Lower leg skin (tissue), 4 donors: Measurements from ENCODE around the gene ACTL8. TPM values are rescaled to one million over a fixed set of nuclear protein-coding genes. Genes with fewer than 3 reads are reported as not detected.

ENCODE experiments used
- DNase-seq, 2 donors: peaks; one replicate each; pipeline ENCODE4 v3.0.0-alpha.2; 2019; ENCODE audit warnings: low spot score in 2 of 2
- H3K4me3 ChIP-seq: fragments of 200-600 bp; sonication (generic); 2 replicates; pipeline ENCODE4 v1.5.1; 2017; ENCODE audit warnings: mild to moderate bottlenecking, low read depth; ENCODE audit not compliant: poor library complexity, severe bottlenecking
- POLR2A ChIP-seq, 2 donors: fragments of 450-650 bp; IDR thresholded peaks; one replicate each; pipeline ENCODE4 v1.6.1; 2016 to 2017; ENCODE audit warnings: antibody characterized with exemption in 2 of 2, mild to moderate bottlenecking in 1 of 2, moderate library complexity in 1 of 2
- WGBS, 2 donors: methylation state at CpG; one replicate each; pipeline ENCODE4 v1.1.5; 2018; 5-methylcytosine and 5-hydroxymethylcytosine counted together
- intact Hi-C: fragments of 100-400 bp; cut with DNase I; formaldehyde crosslinking; loops from one replicate; pipeline ENCODE4 v1.15.0; 2023; ENCODE audit warnings: low total_unique reads
- total RNA-seq, 4 donors: library from RNA; depleted of rRNA; stranded (reverse); fragments of >200 nt; gene quantifications; one replicate each; pipeline ENCODE4 v1.1.0, GENCODE V29; 2016
- TF ChIP-seq, protein P1 (sequence below), 3 donors: fragments of 450-650 bp; IDR thresholded peaks; one replicate each; pipeline ENCODE4 v1.5.1; 2016; ENCODE audit warnings: antibody characterized with exemption in 3 of 3, mild to moderate bottlenecking in 3 of 3, moderate library complexity in 2 of 3

ACTL8 gene
- total RNA-seq, 4 donors from 2014 or later: not detected

DNA sequence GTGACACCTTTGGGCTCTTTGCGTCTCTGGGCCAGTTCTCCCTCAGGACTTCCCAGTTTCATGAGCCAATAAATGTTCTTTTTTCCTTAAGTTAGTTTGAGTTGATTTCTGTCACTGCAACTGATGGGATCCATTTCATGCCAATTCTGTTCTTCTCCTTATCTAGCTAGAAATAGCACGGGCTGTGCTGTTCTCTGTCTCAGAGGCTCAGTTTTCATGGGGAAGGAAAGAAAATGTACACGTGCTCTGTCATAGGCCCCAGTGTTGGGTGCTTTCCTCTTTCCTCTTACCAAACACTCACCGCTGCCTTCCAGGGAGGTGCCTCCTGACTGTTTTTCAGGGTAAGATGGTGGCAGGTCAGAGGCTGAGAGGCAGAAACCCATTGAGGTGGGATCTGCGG lies 43.2 kb upstream of the ACTL8 start:
- 85 to 89% methylated on average over 5 of the region's 5 CpGs for WGBS, 2 donors
- TF ChIP-seq POLR2A (IDR thresholded peaks at IDR 0.05): no peak
- TF ChIP-seq, protein P1, sequence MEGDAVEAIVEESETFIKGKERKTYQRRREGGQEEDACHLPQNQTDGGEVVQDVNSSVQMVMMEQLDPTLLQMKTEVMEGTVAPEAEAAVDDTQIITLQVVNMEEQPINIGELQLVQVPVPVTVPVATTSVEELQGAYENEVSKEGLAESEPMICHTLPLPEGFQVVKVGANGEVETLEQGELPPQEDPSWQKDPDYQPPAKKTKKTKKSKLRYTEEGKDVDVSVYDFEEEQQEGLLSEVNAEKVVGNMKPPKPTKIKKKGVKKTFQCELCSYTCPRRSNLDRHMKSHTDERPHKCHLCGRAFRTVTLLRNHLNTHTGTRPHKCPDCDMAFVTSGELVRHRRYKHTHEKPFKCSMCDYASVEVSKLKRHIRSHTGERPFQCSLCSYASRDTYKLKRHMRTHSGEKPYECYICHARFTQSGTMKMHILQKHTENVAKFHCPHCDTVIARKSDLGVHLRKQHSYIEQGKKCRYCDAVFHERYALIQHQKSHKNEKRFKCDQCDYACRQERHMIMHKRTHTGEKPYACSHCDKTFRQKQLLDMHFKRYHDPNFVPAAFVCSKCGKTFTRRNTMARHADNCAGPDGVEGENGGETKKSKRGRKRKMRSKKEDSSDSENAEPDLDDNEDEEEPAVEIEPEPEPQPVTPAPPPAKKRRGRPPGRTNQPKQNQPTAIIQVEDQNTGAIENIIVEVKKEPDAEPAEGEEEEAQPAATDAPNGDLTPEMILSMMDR (IDR thresholded peaks at IDR 0.05): no peak
- DNase-seq: no peak
- intact Hi-C loops: no loop called here
- H3K4me3 ChIP-seq: no peak overlapping the region

DNA sequence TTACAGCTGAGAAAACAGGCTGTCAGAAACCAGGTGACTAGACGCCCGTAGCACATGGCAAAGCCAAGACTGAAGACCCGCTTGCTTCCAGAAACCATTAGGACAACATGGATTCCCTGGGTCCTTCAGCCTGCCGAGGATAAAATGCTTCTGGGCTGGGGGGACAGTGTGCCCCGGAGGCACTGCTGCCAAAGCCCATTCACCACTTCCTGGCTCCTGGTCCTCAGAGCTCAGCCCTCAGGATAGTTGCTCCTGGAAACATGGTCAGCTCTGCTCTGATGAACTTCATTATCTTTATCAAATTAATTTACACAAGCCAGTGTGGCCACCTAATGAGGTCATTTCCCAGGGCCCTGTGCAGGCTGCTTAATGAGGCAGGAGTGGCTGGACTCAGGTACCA lies 41.1 kb upstream of the ACTL8 start:
- TF ChIP-seq, protein P1 (IDR thresholded peaks at IDR 0.05): no peak
- TF ChIP-seq POLR2A (IDR thresholded peaks at IDR 0.05): no peak
- DNase-seq: no peak
- intact Hi-C loops: no loop called here
- WGBS, 2 donors: 65 to 80% methylated on average over 5 of the region's 5 CpGs
- H3K4me3 ChIP-seq: no peak overlapping the region

DNA sequence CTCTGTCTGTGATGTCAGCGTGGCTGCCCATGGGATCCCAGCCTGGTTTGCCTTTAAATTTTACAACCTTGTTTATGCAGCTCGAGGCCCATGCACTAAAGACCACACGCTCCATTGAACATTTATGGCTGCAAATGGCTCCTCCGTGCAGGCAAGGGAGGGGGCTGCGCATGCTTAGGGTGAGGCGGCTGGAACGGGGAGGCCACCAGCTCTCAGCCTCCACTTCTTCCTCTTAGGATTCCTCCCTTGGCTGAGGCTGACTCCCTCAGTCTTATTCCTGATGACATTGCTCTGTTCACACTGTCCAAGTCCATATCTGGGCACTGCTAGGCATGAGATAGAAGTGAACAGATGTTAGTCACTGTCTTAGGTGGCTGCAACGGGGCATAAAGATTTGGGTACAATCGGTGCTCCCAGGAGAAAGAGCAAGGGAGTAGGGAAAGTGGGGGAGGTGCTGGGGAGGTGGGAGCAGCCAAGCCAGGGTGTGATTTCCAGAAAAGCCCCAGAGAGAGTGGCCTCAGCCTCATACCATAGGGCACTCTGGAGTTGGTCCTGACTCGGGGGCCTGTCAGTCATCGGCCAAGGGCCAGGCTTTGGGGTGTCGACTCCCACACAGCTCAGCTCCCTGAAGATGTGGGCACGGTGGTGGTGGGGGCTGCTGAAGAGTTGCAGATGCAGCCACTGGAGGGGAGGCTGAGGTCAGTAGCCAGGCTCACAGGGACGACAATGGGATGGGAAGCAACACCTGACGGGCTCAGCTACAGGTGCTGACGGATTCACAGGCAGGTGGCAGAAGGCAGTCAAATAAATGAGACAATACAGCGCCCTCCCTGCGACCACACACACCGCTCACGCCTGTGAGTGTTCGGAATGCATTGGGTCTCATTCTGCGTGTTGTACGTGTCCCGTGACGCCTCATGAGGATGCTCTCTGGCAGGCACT lies 37.3 kb upstream of the ACTL8 start:
- H3K4me3 ChIP-seq: no peak overlapping the region
- no peak for DNase-seq
- TF ChIP-seq POLR2A (IDR thresholded peaks at IDR 0.05): no peak
- TF ChIP-seq, protein P1 (IDR thresholded peaks at IDR 0.05): no peak
- intact Hi-C loops: no loop called here
- 67 to 70% methylated on average over 25 of the region's 25 CpGs for WGBS, 2 donors

DNA sequence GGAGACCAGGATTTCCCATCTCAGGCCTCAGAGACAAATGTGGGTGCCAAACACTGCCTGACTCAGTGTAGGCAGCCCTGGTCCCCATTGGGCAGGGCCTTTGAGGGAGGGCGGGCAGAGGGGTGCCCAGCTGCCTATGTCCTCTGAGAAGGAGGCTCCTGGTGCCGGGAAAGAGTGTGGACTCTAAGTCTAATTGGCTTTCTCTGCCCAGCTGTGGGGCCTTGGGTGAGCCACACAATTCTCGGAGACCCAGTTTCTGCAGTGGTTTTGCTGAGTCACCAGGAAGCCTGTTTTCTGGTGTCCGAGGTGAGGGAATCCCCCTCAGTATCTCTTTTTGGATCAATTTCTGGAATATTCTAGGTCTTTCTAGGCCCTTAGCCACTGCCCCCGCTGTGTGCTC lies 35.3 kb upstream of the ACTL8 start:
- H3K4me3 ChIP-seq: no peak overlapping the region
- 82 to 85% methylated on average over 5 of the region's 5 CpGs for WGBS, 2 donors
- DNase-seq: no peak
- TF ChIP-seq, protein P1 (IDR thresholded peaks at IDR 0.05): no peak
- no peak for TF ChIP-seq POLR2A (IDR thresholded peaks at IDR 0.05)
- intact Hi-C loops: no loop called here

DNA sequence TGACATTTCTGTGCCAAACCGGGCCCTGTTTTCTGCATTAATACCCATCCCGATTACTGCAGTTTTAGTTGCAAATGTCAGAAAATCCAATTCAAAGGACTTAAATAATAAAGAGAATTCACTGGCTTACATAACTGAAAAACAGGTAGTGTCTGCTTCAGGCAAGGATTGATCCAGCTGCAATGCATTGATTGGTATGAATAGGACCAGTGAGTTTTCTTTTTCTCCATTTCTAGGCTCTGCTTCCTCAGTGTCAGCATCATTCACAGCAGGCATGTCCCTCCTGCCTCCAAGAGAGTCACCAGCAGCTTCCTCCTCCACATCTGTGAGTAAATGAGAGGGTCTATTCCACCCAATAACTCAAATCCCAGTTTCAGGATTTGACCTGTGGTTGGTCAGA lies 33.7 kb upstream of the ACTL8 start:
- WGBS, 2 donors: 85 to 97% methylated on average over 2 of the region's 2 CpGs
- no peak overlapping the region for H3K4me3 ChIP-seq
- intact Hi-C loops: no loop called here
- no peak for TF ChIP-seq POLR2A (IDR thresholded peaks at IDR 0.05)
- TF ChIP-seq, protein P1 (IDR thresholded peaks at IDR 0.05): no peak
- no peak for DNase-seq
